GM12873 (cell line): ENCODE measurements around the gene MED29.

Experiments used
- TF ChIP-seq, protein P1 (sequence below): IDR thresholded peaks from 2 replicates; pipeline ENCODE4 v1.5.1; 2012; ENCODE audit warnings: low read depth, mild to moderate bottlenecking, moderate library complexity, low read length, control low read depth; ENCODE audit not compliant: insufficient read depth; ENCODE audit errors: missing control alignments

Gene MED29

DNA sequence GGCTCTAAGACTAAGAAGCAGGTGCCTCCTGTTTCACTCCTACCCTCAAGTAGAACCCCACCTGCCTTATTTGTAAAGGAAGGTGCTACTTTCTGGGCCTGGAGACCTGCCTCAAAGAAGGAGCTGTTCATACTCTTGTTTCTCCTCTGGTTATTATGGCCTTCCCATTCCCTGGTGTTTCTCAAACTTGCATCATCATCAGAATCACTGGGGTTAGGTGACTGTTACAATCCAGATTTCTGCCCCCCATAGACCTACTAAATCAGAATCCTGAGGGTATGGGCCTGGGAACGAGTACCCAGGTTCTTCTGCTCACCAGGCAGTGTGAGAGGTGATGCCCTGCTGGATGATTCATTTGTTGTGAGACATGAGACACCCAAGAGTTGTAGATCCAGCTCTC is 30.6 kb upstream of the MED29 start:
- TF ChIP-seq, protein P1, sequence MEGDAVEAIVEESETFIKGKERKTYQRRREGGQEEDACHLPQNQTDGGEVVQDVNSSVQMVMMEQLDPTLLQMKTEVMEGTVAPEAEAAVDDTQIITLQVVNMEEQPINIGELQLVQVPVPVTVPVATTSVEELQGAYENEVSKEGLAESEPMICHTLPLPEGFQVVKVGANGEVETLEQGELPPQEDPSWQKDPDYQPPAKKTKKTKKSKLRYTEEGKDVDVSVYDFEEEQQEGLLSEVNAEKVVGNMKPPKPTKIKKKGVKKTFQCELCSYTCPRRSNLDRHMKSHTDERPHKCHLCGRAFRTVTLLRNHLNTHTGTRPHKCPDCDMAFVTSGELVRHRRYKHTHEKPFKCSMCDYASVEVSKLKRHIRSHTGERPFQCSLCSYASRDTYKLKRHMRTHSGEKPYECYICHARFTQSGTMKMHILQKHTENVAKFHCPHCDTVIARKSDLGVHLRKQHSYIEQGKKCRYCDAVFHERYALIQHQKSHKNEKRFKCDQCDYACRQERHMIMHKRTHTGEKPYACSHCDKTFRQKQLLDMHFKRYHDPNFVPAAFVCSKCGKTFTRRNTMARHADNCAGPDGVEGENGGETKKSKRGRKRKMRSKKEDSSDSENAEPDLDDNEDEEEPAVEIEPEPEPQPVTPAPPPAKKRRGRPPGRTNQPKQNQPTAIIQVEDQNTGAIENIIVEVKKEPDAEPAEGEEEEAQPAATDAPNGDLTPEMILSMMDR, result no peak

DNA sequence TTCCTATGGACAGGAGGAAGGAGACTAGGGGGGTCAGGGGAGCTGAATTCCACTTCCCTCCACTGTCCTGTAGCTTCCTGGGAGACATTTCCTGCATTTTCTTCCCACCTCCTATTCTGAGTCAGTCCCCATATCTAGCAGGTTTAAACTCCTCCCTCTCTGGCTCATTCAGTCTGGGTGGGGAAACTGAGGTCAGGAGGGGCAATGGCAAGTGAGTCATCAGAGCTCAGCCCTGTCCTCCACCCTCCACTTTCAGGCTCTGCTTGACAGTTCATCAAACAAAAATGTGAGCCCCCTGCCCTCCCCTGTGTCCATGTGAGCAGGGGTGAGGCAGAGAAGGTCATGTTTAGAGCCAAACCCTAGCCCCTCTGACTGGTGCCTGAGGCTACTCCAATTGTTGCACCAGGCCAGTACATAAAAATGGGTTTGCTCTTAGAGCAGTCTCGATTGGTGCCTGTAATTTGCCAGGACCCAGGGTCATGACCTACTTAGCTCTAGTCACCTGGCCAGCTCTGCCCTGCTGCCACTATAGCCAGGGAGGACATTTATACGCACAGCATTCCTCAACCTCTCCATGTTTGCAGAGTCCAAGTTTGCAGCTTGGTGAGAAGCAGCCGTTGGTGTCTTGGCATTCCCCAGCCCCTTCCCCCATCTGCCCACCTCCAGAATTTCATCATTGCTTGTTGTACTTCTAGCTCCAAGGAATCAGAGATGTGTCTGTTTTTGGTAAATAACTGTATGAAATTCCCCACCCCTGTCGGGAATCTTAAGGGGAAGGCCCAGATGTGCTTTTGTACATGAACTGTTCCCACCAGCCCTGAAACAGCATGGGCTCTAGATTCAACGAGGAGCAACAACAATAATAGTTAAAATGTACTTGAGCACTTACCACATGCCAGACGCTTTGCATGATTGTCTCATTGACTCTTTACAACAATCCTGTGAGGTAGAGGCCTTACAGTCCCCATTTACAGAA is 28.2 kb upstream of the MED29 start:
- TF ChIP-seq, protein P1, result no peak

DNA sequence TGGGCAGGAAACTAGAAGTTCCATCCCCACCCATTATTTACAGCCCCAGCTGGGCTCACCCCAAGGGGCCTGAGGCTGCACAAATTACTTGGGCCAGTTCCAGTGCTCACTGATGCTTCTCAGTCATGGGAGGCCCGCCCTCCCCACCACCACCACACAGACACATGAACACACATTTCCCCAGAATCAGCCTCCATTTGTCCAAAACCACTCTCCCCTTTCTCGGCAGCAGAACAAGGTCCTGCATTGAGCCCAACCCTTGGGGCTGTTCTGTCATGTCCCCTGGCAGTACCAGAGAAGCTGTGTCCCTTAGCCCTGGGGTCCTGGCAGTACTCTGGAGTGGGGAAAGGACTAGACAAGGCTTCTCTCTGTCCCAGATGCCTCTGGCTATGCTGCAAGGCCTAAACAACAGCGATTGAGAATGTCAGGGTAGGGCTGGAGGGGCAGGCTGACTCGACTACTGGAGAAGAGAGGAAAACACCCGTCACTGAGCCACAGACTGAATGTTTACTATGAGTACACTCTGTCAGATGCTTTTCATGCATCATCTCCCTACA is 27.2 kb upstream of the MED29 start:
- TF ChIP-seq, protein P1, result no peak

DNA sequence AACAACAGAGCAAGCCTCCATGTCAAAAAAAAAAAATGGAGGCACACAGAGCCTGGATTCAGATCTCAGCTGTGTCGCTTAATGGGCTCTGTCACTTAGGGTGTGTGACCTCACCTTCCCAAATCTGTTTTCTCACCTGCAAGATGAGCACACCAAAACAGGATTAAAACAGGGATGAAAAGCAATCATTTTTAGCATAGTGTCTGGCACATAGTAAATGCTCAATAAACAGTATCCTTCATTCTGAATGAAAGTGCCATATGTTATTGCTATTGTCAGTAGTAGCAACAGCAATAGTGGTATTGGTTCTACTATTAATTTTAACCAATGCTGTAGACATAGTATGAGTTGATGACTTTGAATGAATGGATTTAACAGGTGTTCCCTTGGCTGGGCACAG is 25.6 kb upstream of the MED29 start:
- TF ChIP-seq, protein P1, result no peak

DNA sequence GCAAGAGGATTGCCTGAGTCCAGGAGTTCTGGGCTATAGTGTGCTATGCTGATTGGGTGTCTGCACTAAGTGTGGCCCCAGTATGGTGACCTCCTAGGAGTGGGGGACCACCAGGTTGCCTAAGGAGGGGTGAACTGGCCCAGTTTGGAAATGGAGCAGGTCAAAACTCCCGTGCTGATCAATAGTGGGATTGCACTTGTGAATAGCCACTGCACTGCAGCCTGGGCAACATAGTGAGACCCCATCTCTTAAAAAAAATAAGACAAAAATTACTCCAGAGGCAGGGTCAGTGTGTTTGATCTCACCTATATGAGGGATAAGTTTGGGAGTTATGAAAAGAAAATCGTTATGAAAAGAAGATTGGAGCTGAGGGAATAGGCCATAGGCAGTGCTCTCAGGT is 22.0 kb upstream of the MED29 start:
- TF ChIP-seq, protein P1, result no peak

DNA sequence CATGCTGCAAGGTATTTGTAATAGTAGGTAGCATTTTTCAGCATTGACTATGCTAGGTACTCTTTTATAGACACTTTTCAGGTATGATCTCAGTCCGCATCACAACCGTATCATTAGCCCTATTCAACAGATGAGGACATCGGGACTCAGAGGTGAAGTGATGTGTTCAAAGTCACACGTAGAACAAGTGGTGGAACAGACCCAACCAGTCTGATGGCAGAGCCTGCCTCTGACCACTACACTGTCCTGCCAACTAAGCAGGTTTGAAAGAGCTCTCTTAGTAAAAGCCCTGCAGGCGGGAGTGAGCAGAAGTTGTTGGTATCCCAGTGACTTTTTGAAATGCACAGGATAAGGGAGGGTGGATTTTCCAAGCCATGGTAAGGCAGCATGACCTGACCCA is 20.4 kb upstream of the MED29 start:
- TF ChIP-seq, protein P1, result no peak

DNA sequence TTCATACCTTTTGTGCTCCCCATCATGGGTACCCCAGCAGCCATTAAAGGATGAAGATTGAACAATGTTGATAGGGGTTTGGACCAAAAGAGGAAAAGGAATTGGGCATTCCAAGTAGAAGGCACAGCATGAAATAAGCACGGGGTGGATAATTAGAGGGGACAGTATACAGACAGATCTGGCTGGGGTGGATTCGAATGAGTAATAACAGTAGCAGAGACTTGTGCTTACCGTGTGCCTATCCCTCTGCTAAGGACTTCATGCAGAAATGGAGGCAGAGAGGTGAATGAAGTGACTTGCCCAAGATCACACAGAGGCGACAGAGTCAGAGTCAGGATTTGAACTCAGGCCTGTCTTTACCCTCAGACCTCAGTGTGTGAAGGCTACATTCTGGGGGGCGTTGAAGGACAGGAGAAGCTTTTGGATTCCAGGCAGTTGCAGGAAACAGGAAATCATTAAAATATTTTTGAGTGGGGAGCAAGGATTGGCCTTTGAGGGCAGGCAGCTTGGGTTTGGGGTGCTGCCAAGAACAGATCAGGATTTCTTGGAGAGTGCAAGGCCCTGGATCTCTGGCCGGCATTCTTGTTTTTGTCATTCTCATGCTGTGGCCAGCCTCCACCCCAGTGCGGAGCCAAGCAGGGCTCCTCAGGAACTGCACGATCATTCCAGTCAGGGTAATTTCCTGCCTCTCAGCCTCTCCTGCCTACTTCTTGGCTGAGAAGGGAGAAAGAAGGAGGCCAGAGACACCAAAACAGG is 19.0 kb upstream of the MED29 start:
- TF ChIP-seq, protein P1, result no peak
